Measurements from ENCODE around the gene HVCN1. TPM values are rescaled to one million over a fixed set of nuclear protein-coding genes. Genes with fewer than 3 reads are reported as not detected.

The HVCN1 gene
- total and polyA plus RNA-seq, 2 of the 13 experiments (the other 11 are each of a cell fraction or from before 2014, with no cell fraction given), result 0.49 to 1.3 TPM

DNA sequence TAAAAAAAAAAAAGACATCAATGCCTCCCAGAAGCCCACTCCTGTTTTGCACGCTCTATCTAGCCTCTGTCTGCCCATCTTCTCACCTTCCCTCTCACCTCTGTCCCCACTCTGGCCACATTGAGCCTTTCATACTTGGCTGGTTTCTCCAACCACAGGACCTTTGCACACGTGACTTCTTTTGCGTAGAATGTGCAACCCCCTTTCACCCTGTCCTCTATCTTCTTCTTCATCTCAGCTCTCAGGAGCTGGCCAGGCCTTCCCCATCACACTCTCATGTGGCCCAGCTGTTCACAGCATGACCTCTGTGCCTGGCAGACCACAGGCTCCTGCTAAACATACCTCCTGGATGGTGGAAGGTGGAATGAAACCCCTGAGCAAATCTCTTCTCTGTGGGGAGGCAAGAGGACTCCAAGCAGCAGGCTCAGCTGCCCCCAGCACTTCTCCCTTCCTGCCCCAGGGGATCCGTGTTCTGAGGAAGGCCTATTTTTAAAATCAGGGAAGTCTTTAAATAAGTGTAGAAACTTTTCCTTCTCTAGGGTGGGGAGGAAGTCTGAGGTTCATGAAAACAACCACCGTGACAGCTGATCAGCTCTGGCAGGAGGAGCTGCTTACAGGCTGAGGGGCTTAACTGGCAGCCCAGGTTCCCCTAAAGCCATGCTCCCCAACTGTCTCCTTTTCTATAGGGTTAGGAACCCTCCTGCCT is 11.6 kb downstream of the HVCN1 start:
- DNase-seq (ENCODE audit: low spot score), result no peak
- intact Hi-C loops (cut with micrococcal nuclease; ENCODE audit: unreplicated experiment) (no loop called here), in situ Hi-C loops (cut with HindIII; ENCODE audit: extremely low pct_ligation_motif_present, low pct_unique_long_range_greater_than_20kb) (no loop called here)
- Histone ChIP-seq H2AFZ (ENCODE audit: low read length) (no peak overlapping the region), H3K27ac (ENCODE audit: extremely low read length, insufficient read depth, low read length) (no peak overlapping the region), H3K4me2 (ENCODE audit: low read depth, low read length) (no peak overlapping the region), H3K36me3 (replicated peaks in 1 of 2; ENCODE audit: control insufficient read depth in 1 of 2, insufficient read depth in 2 of 2, low read length in 2 of 2) (no peaks in the 10 kb centered on the region), H3K27me3 (ENCODE audit: control insufficient read depth in 1 of 2, insufficient read depth in 2 of 2, low read length in 2 of 2) (peaks cover 0 to 17% of the 10 kb centered on the region in 2 experiments; a peak in 4 of 5 replicates), H3K9me3 (ENCODE audit: low read length) (no peaks in the 10 kb centered on the region), H3K4me3 (replicated peaks in 1 of 3; ENCODE audit: insufficient read depth in 1 of 3, low read depth in 2 of 3, low read length in 3 of 3) (no peak overlapping the region), H3K9ac (ENCODE audit: insufficient read depth, low read depth, low read length) (no peak overlapping the region), H4K20me1 (ENCODE audit: insufficient read depth, low read length) (no peaks in the 10 kb centered on the region), H3K79me2 (ENCODE audit: insufficient read depth, low read length) (no peaks in the 10 kb centered on the region), H3K4me1 (ENCODE audit: insufficient read depth, low read length) (peaks cover 11% of the 10 kb centered on the region)
- BruUV-seq (replicated peaks), result no TSS peak
- POLR2A ChIA-PET, result no interaction called here
- CTCF ChIA-PET (ENCODE audit: low intra/inter-chr PET ratio, low total read pairs), result no interaction called here
- 29% methylated on average over 5 of the region's 5 CpGs for WGBS (ENCODE audit: low lambda C conversion rate)
- no peak for ATAC-seq
- no peak for FAIRE-seq
- TF ChIP-seq, protein P1, sequence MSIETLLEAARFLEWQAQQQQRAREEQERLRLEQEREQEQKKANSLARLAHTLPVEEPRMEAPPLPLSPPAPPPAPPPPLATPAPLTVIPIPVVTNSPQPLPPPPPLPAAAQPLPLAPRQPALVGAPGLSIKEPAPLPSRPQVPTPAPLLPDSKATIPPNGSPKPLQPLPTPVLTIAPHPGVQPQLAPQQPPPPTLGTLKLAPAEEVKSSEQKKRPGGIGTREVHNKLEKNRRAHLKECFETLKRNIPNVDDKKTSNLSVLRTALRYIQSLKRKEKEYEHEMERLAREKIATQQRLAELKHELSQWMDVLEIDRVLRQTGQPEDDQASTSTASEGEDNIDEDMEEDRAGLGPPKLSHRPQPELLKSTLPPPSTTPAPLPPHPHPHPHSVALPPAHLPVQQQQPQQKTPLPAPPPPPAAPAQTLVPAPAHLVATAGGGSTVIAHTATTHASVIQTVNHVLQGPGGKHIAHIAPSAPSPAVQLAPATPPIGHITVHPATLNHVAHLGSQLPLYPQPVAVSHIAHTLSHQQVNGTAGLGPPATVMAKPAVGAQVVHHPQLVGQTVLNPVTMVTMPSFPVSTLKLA (IDR thresholded peaks at IDR 0.05), result peak; percentile 33; the same call in 1 of the 2 replicates
- no peak for TF ChIP-seq ZNF7 (CRISPR knock-in tag; IDR thresholded peaks at IDR 0.05)

DNA sequence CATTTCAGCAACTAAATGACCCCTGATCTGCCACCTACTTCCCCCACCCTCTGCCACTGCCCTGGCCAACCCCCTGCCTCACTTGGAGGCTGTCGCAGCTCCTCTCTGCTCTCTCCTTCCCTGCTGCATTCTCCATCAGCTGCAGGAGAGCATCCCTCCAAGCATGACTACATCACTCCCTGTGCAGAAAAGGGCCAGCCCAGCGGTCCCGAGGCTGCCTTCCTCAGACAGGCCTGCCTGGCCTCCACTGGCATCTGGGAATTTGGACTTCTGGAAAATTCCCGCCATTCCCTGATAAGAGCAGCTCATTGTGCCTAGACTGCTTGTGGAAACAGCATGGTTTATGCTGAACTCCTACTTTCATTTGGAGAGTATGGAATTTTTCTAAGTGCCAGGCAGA is 12.7 kb downstream of the HVCN1 start:
- no peaks in the 10 kb centered on the region for H3K36me3 ChIP-seq (replicated peaks in 1 of 2; ENCODE audit: control insufficient read depth in 1 of 2, insufficient read depth in 2 of 2, low read length in 2 of 2)
- no peak overlapping the region for H2AFZ ChIP-seq (ENCODE audit: low read length)
- H3K4me1 ChIP-seq (ENCODE audit: insufficient read depth, low read length), result peaks cover 11% of the 10 kb centered on the region
- no peak for FAIRE-seq
- H3K27ac ChIP-seq (ENCODE audit: extremely low read length, insufficient read depth, low read length), result no peak overlapping the region
- H3K79me2 ChIP-seq (ENCODE audit: insufficient read depth, low read length), result no peaks in the 10 kb centered on the region
- no peak overlapping the region for H3K9ac ChIP-seq (ENCODE audit: insufficient read depth, low read depth, low read length)
- WGBS (ENCODE audit: low lambda C conversion rate), result 39% methylated on average over 4 of the region's 4 CpGs
- DNase-seq (ENCODE audit: low spot score), result no peak
- no peak overlapping the region for H3K4me2 ChIP-seq (ENCODE audit: low read depth, low read length)
- ATAC-seq, result no peak
- peaks cover 0 to 12% of the 10 kb centered on the region in 2 experiments; a peak in 3 of 5 replicates for H3K27me3 ChIP-seq (ENCODE audit: control insufficient read depth in 1 of 2, insufficient read depth in 2 of 2, low read length in 2 of 2)
- BruUV-seq (replicated peaks), result no TSS peak
- ChIA-PET POLR2A (no interaction called here), CTCF (ENCODE audit: low intra/inter-chr PET ratio, low total read pairs) (no interaction called here)
- in situ Hi-C loops (cut with HindIII; ENCODE audit: extremely low pct_ligation_motif_present, low pct_unique_long_range_greater_than_20kb), result no loop called here
- H4K20me1 ChIP-seq (ENCODE audit: insufficient read depth, low read length), result no peaks in the 10 kb centered on the region
- no peak overlapping the region for H3K4me3 ChIP-seq (replicated peaks in 1 of 3; ENCODE audit: insufficient read depth in 1 of 3, low read depth in 2 of 3, low read length in 3 of 3)
- intact Hi-C loops (cut with micrococcal nuclease; ENCODE audit: unreplicated experiment), result no loop called here
- no peaks in the 10 kb centered on the region for H3K9me3 ChIP-seq (ENCODE audit: low read length)
- no peak for TF ChIP-seq NBN (conservative IDR thresholded peaks at IDR 0.05)
- TF ChIP-seq, protein P2, sequence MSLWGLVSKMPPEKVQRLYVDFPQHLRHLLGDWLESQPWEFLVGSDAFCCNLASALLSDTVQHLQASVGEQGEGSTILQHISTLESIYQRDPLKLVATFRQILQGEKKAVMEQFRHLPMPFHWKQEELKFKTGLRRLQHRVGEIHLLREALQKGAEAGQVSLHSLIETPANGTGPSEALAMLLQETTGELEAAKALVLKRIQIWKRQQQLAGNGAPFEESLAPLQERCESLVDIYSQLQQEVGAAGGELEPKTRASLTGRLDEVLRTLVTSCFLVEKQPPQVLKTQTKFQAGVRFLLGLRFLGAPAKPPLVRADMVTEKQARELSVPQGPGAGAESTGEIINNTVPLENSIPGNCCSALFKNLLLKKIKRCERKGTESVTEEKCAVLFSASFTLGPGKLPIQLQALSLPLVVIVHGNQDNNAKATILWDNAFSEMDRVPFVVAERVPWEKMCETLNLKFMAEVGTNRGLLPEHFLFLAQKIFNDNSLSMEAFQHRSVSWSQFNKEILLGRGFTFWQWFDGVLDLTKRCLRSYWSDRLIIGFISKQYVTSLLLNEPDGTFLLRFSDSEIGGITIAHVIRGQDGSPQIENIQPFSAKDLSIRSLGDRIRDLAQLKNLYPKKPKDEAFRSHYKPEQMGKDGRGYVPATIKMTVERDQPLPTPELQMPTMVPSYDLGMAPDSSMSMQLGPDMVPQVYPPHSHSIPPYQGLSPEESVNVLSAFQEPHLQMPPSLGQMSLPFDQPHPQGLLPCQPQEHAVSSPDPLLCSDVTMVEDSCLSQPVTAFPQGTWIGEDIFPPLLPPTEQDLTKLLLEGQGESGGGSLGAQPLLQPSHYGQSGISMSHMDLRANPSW (CRISPR knock-in tag; IDR thresholded peaks at IDR 0.05; ENCODE audit: borderline replicate concordance), result no peak
- TF ChIP-seq ZNF615 (CRISPR knock-in tag; IDR thresholded peaks at IDR 0.05; ENCODE audit: borderline replicate concordance), result no peak
- TF ChIP-seq ZNF547 (CRISPR knock-in tag; IDR thresholded peaks at IDR 0.05), result no peak
- TF ChIP-seq MEIS2 (CRISPR knock-in tag; IDR thresholded peaks at IDR 0.05), result no peak
- no peak for TF ChIP-seq ATAD3A (CRISPR knock-in tag; IDR thresholded peaks at IDR 0.05)
- TF ChIP-seq, protein P3, sequence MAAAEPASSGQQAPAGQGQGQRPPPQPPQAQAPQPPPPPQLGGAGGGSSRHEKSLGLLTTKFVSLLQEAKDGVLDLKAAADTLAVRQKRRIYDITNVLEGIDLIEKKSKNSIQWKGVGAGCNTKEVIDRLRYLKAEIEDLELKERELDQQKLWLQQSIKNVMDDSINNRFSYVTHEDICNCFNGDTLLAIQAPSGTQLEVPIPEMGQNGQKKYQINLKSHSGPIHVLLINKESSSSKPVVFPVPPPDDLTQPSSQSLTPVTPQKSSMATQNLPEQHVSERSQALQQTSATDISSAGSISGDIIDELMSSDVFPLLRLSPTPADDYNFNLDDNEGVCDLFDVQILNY (CRISPR knock-in tag; conservative IDR thresholded peaks at IDR 0.05), result no peak
- TF ChIP-seq ZNF644 (CRISPR knock-in tag; IDR thresholded peaks at IDR 0.05; ENCODE audit: low read depth), result no peak
- no peak for TF ChIP-seq CREB1 (IDR thresholded peaks at IDR 0.05)
- no peak for TF ChIP-seq CREB1 (CRISPR knock-in tag; IDR thresholded peaks at IDR 0.05)
- TF ChIP-seq MBNL3 (CRISPR knock-in tag; conservative IDR thresholded peaks at IDR 0.05), result no peak
